Measurements from ENCODE around the gene ZNF77. TPM values are rescaled to one million over a fixed set of nuclear protein-coding genes. Genes with fewer than 3 reads are reported as not detected.
A peak's percentile ranks its signal among the peaks of the same experiment; 100 is the strongest.

The ZNF77 gene
- total RNA-seq, 6 experiments from 2014 or later: 1.1 to 1.5 (median 1.3) TPM

DNA sequence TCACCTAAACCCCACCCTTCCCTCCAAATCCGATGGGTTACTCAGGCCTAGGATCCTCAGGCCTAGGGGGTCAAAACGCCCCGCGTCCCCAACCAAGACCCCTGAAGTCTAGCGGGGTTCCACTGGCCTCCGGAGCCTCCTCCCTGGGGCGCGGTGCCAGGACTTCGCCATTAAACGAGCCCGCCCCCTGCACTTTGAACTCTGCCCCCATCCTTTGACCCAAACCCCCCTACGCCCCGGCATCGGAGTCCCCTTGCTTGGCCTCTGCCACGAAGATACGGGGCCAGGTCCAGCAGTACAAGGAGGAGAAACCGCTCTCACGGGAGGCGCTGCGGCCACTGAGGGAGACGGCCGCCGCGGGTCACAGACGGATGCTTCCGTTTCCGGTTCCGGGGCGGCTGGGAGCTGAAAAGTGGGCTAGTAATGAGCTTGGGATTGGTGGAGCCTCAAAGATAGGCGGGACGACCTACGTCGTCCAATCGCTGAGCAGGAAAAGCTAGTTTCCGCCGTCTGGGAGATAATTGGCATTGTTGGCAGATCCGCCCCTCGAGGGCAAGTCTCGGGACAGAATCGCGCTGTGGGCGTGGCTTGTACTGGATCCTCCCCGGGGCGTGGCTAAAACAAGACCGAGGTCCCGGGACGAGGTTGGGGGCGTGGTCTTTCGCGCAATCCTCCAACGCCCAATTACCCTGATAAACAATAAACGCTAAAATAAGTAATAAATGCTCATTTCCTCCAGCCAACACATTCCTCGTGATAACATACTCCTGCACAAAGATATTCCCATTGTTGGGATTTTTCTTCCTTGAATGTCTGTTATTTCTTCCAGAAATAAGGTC lies 5.7 kb upstream of the ZNF77 start:
- DNase-seq (peak; percentile 99 to 100 (median 100)), ATAC-seq (peak; percentile 90 to 94 (median 93))
- H3K9me3 ChIP-seq: no peaks in the 10 kb centered on the region
- H3K36me3 ChIP-seq: no peaks in the 10 kb centered on the region
- peaks cover 0 to 17% (median 5%) of the 10 kb centered on the region in 4 donors for H3K4me1 ChIP-seq
- H3K27me3 ChIP-seq: no peaks in the 10 kb centered on the region
- 1% methylated on average over 44 of the region's 53 CpGs for WGBS (ENCODE audit: insufficient coverage, low coverage, low lambda C conversion rate, missing lambda C conversion rate)
- H3K27ac ChIP-seq: peak overlapping the region; percentile 83 to 89 (median 84)
- H3K4me3 ChIP-seq: peak overlapping the region; percentile 87 to 91 (median 91)
- intact Hi-C loops (cut with DNase I): loop anchor here in 1 of 2 donors (10.0 kb wide), 1 partner anchor 214 kb away; no protein-coding TSS in a partner anchor
- TF ChIP-seq, protein P1, sequence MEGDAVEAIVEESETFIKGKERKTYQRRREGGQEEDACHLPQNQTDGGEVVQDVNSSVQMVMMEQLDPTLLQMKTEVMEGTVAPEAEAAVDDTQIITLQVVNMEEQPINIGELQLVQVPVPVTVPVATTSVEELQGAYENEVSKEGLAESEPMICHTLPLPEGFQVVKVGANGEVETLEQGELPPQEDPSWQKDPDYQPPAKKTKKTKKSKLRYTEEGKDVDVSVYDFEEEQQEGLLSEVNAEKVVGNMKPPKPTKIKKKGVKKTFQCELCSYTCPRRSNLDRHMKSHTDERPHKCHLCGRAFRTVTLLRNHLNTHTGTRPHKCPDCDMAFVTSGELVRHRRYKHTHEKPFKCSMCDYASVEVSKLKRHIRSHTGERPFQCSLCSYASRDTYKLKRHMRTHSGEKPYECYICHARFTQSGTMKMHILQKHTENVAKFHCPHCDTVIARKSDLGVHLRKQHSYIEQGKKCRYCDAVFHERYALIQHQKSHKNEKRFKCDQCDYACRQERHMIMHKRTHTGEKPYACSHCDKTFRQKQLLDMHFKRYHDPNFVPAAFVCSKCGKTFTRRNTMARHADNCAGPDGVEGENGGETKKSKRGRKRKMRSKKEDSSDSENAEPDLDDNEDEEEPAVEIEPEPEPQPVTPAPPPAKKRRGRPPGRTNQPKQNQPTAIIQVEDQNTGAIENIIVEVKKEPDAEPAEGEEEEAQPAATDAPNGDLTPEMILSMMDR (IDR thresholded peaks at IDR 0.05): no peak
- TF ChIP-seq POLR2A (IDR thresholded peaks at IDR 0.05): peak; percentile 89

GRCh38 chr19:2949939-2950285 lies 5.1 kb upstream of the ZNF77 start:
- Histone ChIP-seq H3K4me1 (peaks cover 0 to 17% (median 5%) of the 10 kb centered on the region in 4 donors), H3K4me3 (peak overlapping the region; percentile 87 to 91 (median 91)), H3K27ac (peak overlapping the region; percentile 83 to 89 (median 84)), H3K9me3 (no peaks in the 10 kb centered on the region), H3K27me3 (no peaks in the 10 kb centered on the region), H3K36me3 (no peaks in the 10 kb centered on the region)
- intact Hi-C loops (cut with DNase I): loop anchor here in 1 of 2 donors (10.0 kb wide), 1 partner anchor 215 kb away; no protein-coding TSS in a partner anchor
- DNase-seq (peak in 2 of 3 donors; percentile 40 to 56), ATAC-seq (peak; percentile 9 to 35 (median 18))
- TF ChIP-seq, protein P1 (IDR thresholded peaks at IDR 0.05): no peak
- TF ChIP-seq POLR2A (IDR thresholded peaks at IDR 0.05): no peak
- under 1% methylated on average over 11 of the region's 11 CpGs for WGBS (ENCODE audit: insufficient coverage, low coverage, low lambda C conversion rate, missing lambda C conversion rate)

DNA sequence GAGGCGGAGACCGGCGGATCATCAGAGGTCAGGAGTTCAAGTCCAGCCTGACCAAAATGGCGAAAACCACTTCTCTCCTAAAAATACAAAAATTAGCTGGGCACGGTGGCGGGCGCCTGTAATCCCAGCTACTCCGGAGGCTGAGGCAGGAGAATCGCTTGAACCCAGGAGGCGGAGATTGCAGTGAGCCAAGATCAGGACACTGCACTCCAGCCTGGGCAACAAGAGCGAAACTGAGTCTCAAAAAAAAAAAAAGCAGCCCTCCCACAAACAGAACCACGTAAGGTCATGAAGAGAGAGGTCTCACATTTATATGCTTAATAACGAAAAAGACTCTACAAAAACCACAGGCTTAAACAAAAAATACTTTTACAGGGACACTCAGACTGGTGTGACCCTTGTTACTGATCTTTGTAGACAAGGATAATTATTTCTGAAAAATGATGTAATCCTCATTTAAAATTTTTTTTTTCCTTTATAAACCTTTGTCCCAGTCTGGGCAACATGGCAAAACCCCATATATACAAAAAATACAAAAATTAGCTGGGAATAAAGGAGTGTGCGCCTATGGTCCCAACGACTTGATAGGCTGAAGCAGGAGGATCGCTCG lies 909 bp upstream of the ZNF77 start:
- no peak for DNase-seq
- H3K36me3 ChIP-seq: no peaks in the 10 kb centered on the region
- 50% methylated on average over 6 of the region's 17 CpGs for WGBS (ENCODE audit: insufficient coverage, low coverage, low lambda C conversion rate, missing lambda C conversion rate)
- peak overlapping the region; percentile 58 to 81 (median 71) for H3K27ac ChIP-seq
- TF ChIP-seq, protein P1 (IDR thresholded peaks at IDR 0.05): no peak
- no peak for TF ChIP-seq POLR2A (IDR thresholded peaks at IDR 0.05)
- no peaks in the 10 kb centered on the region for H3K27me3 ChIP-seq
- H3K4me1 ChIP-seq: peaks cover 0 to 19% (median 5%) of the 10 kb centered on the region in 4 donors
- H3K4me3 ChIP-seq: peak overlapping the region; percentile 61 to 76 (median 65)
- intact Hi-C loops (cut with DNase I): no loop called here
- H3K9me3 ChIP-seq: no peaks in the 10 kb centered on the region
- ATAC-seq: no peak

GRCh38 chr19:2944403-2944774 lies 382 bp downstream of the ZNF77 start:
- TF ChIP-seq, protein P1 (IDR thresholded peaks at IDR 0.05): no peak
- no peak for TF ChIP-seq POLR2A (IDR thresholded peaks at IDR 0.05)
- H3K27ac ChIP-seq: peak overlapping the region in 2 of 3 donors; percentile 56 to 81
- 4% methylated on average over 8 of the region's 23 CpGs for WGBS (ENCODE audit: insufficient coverage, low coverage, low lambda C conversion rate, missing lambda C conversion rate)
- ATAC-seq (no peak), DNase-seq (no peak)
- H3K4me3 ChIP-seq: peak overlapping the region; percentile 61 to 76 (median 65)
- H3K9me3 ChIP-seq: no peaks in the 10 kb centered on the region
- H3K4me1 ChIP-seq: peaks cover 0 to 17% (median 4%) of the 10 kb centered on the region in 4 donors
- intact Hi-C loops (cut with DNase I): no loop called here
- H3K27me3 ChIP-seq: no peaks in the 10 kb centered on the region
- H3K36me3 ChIP-seq: peaks cover 0 to 2% (median 0%) of the 10 kb centered on the region in 4 donors
